Endodermal cell (in vitro differentiated cells): ENCODE measurements around the gene HMCN2. TPM values are rescaled to one million over a fixed set of nuclear protein-coding genes. Genes with fewer than 3 reads are reported as not detected.
A peak's percentile ranks its signal among the peaks of the same experiment; 100 is the strongest.

Experiments used
- DNase-seq: peaks from one replicate; pipeline ENCODE4 v3.0.0-alpha.2; 2017
- H3K27ac ChIP-seq: 2 replicates; pipeline ENCODE4 v1.5.1; 2013; ENCODE audit warnings: mild to moderate bottlenecking, low read depth, low read length, moderate library complexity
- H3K27me3 ChIP-seq: 2 replicates; pipeline ENCODE4 v1.6.1; 2013; ENCODE audit warnings: mild to moderate bottlenecking, low read length, moderate library complexity; ENCODE audit not compliant: insufficient read depth, control insufficient read depth, poor library complexity, severe bottlenecking
- H3K36me3 ChIP-seq: 2 replicates; pipeline ENCODE4 v1.7.0; 2013; ENCODE audit warnings: mild to moderate bottlenecking, low read length, moderate library complexity; ENCODE audit not compliant: control insufficient read depth, insufficient read depth
- H3K4me1 ChIP-seq: one replicate; pipeline ENCODE4 v1.7.0; 2013; ENCODE audit warnings: low read length; ENCODE audit not compliant: control insufficient read depth, insufficient read depth
- H3K4me3 ChIP-seq: 2 replicates; pipeline ENCODE4 v1.5.1; 2013; ENCODE audit warnings: mild to moderate bottlenecking, low read length, moderate library complexity
- H3K9ac ChIP-seq: 2 replicates; pipeline ENCODE4 v1.6.1; 2013; ENCODE audit warnings: mild to moderate bottlenecking, low read length, moderate library complexity; ENCODE audit not compliant: poor library complexity, severe bottlenecking; ENCODE audit errors: extremely low read depth
- H3K9me3 ChIP-seq: 2 replicates; pipeline ENCODE4 v1.6.1; 2013; ENCODE audit warnings: mild to moderate bottlenecking, low read length, moderate library complexity; ENCODE audit not compliant: control insufficient read depth
- H3K27ac Mint-ChIP-seq: 2 replicates; pipeline ENCODE4 v1.8.0; 2020; ENCODE audit warnings: mixed read lengths
- H3K27me3 Mint-ChIP-seq: 2 replicates; pipeline ENCODE4 v1.8.0; 2021; ENCODE audit warnings: mild to moderate bottlenecking, mixed read lengths; ENCODE audit not compliant: insufficient read depth
- H3K36me3 Mint-ChIP-seq: 2 replicates; pipeline ENCODE4 v1.8.0; 2020; ENCODE audit warnings: low read depth, mixed read lengths
- H3K4me1 Mint-ChIP-seq: 2 replicates; pipeline ENCODE4 v1.8.0; 2020; ENCODE audit warnings: mixed read lengths
- H3K4me3 Mint-ChIP-seq: 2 replicates; pipeline ENCODE4 v1.8.0; 2020; ENCODE audit warnings: mild to moderate bottlenecking, moderate library complexity, mixed read lengths
- H3K9me3 Mint-ChIP-seq: 2 replicates; pipeline ENCODE4 v1.8.0; 2020; ENCODE audit warnings: mild to moderate bottlenecking, mixed read lengths
- CTCF ChIP-seq: fragments of 200-600 bp; sonication (generic); conservative IDR thresholded peaks from 2 replicates; pipeline ENCODE4 v1.5.0; 2021; ENCODE audit warnings: antibody characterized with exemption, mild to moderate bottlenecking
- WGBS, 2 experiments: methylation state at CpG; one replicate each; pipeline versions ENCODE4 v1.1.5 to v1.1.7; 2013; ENCODE audit warnings: missing lambda C conversion rate in 2 of 2, mixed read lengths in 1 of 2; ENCODE audit not compliant: insufficient coverage in 1 of 2, insufficient read length in 1 of 2; 5-methylcytosine and 5-hydroxymethylcytosine counted together
- long read RNA-seq, 4 experiments: library from polyadenylated mRNA in 2 of 4; library from RNA in 1 of 4; library from capped mRNA in 1 of 4; stranded (forward) in 3 of 4; unstranded in 1 of 4; transcript quantifications; one replicate each; pipeline ENCODE4 v2.0.0, GENCODE V29; 2020 to 2021; ENCODE audit warnings: inconsistent platforms in 1 of 4
- polyA plus RNA-seq, 2 experiments: library from polyadenylated mRNA; stranded (reverse); fragments of 50-300 nt; gene quantifications; one replicate each; pipeline ENCODE4 v1.2.3, GENCODE V29; 2013
- total RNA-seq, 2 donors: library from RNA; stranded (reverse); fragmentation: NEBNext Ultra II Directional in 1 of 2; extraction: Animal tissue kit (Norgen Biotek cat#: 25700) in 1 of 2; gene quantifications; 2 replicates in 1 of 2; 3 replicates in 1 of 2; pipeline ENCODE4 v1.2.1, GENCODE V29; 2021

The HMCN2 gene
- 1 to 10 TPM; 3.3 to 3.9 TPM for total RNA-seq
- 0.57 TPM for polyA plus RNA-seq (2013, experiment 1 of 2)
- 0.33 TPM for polyA plus RNA-seq (2013, experiment 2 of 2)
- long read RNA-seq, experiment 1, partial matches to known transcripts, result 1 of 2 reads
- long read RNA-seq, experiment 1, other reads (novel, unspliced or antisense), result 1 of 2 reads
- long read RNA-seq, experiment 2, partial matches to known transcripts, result 0 of 4 reads
- long read RNA-seq, experiment 2, other reads (novel, unspliced or antisense), result 4 of 4 reads
- long read RNA-seq, experiment 3, partial matches to known transcripts, result 3 of 3 reads
- long read RNA-seq, experiment 3, other reads (novel, unspliced or antisense), result 0 of 3 reads
- long read RNA-seq, experiment 4, result 0 reads

- TF ChIP-seq CTCF, result no peak
- Histone ChIP-seq H3K4me1 (no peaks in the 10 kb centered on the region), H3K36me3 (no peaks in the 10 kb centered on the region), H3K27me3 (peaks cover 39% of the 10 kb centered on the region), H3K4me3 (peak within 1 kb of the TSS; percentile 45), H3K27ac (no peak within 1 kb of the TSS), H3K9me3 (no peaks in the 10 kb centered on the region), H3K9ac (no peak within 1 kb of the TSS)
- peak within 1 kb of the TSS; percentile 56 for H3K4me3 Mint-ChIP-seq
- DNase-seq, result peak; percentile 86
- H3K4me1 Mint-ChIP-seq, result peaks cover 12% of the 10 kb centered on the region
- H3K27me3 Mint-ChIP-seq, result peaks cover 44% of the 10 kb centered on the region
- 1 to 3% methylated on average over 32 to 89 of the region's 89 CpGs for WGBS, 2 experiments
- H3K36me3 Mint-ChIP-seq, result no peaks in the 10 kb centered on the region
- H3K9me3 Mint-ChIP-seq, result no peaks in the 10 kb centered on the region
- no peak within 1 kb of the TSS for H3K27ac Mint-ChIP-seq
Observed at GRCh38 chr9:130265431-130266235, at the start of gene HMCN2. HMCN2 (plus strand) TSS chr9:130265760; CDS start chr9:130265879, 119 bp downstream.

- peaks cover 18% of the 10 kb centered on the region for H3K4me1 Mint-ChIP-seq
- H3K9ac ChIP-seq, result no peak overlapping the region
- H3K9me3 ChIP-seq, result no peaks in the 10 kb centered on the region
- H3K9me3 Mint-ChIP-seq, result no peaks in the 10 kb centered on the region
- DNase-seq, result no peak
- peaks cover 17% of the 10 kb centered on the region for H3K36me3 ChIP-seq
- H3K27ac Mint-ChIP-seq, result no peak overlapping the region
- no peaks in the 10 kb centered on the region for H3K27me3 ChIP-seq
- no peak overlapping the region for H3K4me3 ChIP-seq
- H3K27me3 Mint-ChIP-seq, result no peaks in the 10 kb centered on the region
- H3K36me3 Mint-ChIP-seq, result peaks cover 8% of the 10 kb centered on the region
- H3K4me1 ChIP-seq, result peaks cover 13% of the 10 kb centered on the region
- WGBS, 2 experiments, result 94 to 95% methylated on average over 6 to 10 of the region's 10 CpGs
- H3K27ac ChIP-seq, result no peak overlapping the region
- H3K4me3 Mint-ChIP-seq, result no peak overlapping the region
- TF ChIP-seq CTCF, result no peak
Observed at GRCh38 chr9:130217838-130218237, 47.7 kb upstream of the HMCN2 start.

- H3K9me3 Mint-ChIP-seq, result no peaks in the 10 kb centered on the region
- peak; percentile 70 for DNase-seq
- H3K4me1 ChIP-seq, result peaks cover 8% of the 10 kb centered on the region
- 89 to 90% methylated on average over 9 to 16 of the region's 16 CpGs for WGBS, 2 experiments
- no peaks in the 10 kb centered on the region for H3K9me3 ChIP-seq
- H3K27me3 Mint-ChIP-seq, result no peaks in the 10 kb centered on the region
- no peaks in the 10 kb centered on the region for H3K27me3 ChIP-seq
- H3K4me1 Mint-ChIP-seq, result peaks cover 9% of the 10 kb centered on the region
- no peak for TF ChIP-seq CTCF
- no peak overlapping the region for H3K9ac ChIP-seq
- H3K4me3 Mint-ChIP-seq, result no peak overlapping the region
- peaks cover 27% of the 10 kb centered on the region for H3K36me3 ChIP-seq
- H3K36me3 Mint-ChIP-seq, result peaks cover 11% of the 10 kb centered on the region
- H3K27ac Mint-ChIP-seq, result no peak overlapping the region
- H3K27ac ChIP-seq, result peak overlapping the region; percentile 58
- H3K4me3 ChIP-seq, result no peak overlapping the region
Observed at GRCh38 chr9:130219661-130220096, 45.9 kb upstream of the HMCN2 start.
